Omental fat pad (tissue), 4 donors: ENCODE results near the gene ULBP2. TPM values are rescaled to one million over a fixed set of nuclear protein-coding genes. Genes with fewer than 3 reads are reported as not detected.
"Not testable (repeated sequence)": the region's sequence is repeated elsewhere in the genome, so short reads cannot be mapped to it uniquely, and the experiment has no call there.

Experiments
- ATAC-seq: fragments of 150-250 bp; one replicate; pipeline ENCODE4 v1.9.1; 2016; ENCODE audit warnings: mild to moderate bottlenecking, moderate library complexity; ENCODE audit not compliant: low FRiP score
- DNase-seq: peaks from one replicate; pipeline ENCODE4 v3.0.0-alpha.2; 2019; ENCODE audit warnings: low spot score
- total RNA-seq, 4 donors: library from RNA; depleted of rRNA; stranded (reverse); fragments of >200 nt; gene quantifications; one replicate each; pipeline ENCODE4 v1.1.0, GENCODE V29; 2016
- TF ChIP-seq, protein P1 (sequence below), 3 donors: fragments of 450-650 bp; IDR thresholded peaks; one replicate each; pipeline ENCODE4 v1.5.1; 2016 to 2017; ENCODE audit warnings: antibody characterized with exemption in 3 of 3, mild to moderate bottlenecking in 3 of 3, moderate library complexity in 2 of 3

Gene ULBP2
- total RNA-seq, 4 donors from 2014 or later: 1.1 to 2.5 (median 1.2) TPM; not detected in 1

GRCh38 chr6:149925253-149925973 is 16.4 kb upstream of the ULBP2 start:
- ATAC-seq (peak; percentile 11), DNase-seq (no peak)
- TF ChIP-seq, protein P1, sequence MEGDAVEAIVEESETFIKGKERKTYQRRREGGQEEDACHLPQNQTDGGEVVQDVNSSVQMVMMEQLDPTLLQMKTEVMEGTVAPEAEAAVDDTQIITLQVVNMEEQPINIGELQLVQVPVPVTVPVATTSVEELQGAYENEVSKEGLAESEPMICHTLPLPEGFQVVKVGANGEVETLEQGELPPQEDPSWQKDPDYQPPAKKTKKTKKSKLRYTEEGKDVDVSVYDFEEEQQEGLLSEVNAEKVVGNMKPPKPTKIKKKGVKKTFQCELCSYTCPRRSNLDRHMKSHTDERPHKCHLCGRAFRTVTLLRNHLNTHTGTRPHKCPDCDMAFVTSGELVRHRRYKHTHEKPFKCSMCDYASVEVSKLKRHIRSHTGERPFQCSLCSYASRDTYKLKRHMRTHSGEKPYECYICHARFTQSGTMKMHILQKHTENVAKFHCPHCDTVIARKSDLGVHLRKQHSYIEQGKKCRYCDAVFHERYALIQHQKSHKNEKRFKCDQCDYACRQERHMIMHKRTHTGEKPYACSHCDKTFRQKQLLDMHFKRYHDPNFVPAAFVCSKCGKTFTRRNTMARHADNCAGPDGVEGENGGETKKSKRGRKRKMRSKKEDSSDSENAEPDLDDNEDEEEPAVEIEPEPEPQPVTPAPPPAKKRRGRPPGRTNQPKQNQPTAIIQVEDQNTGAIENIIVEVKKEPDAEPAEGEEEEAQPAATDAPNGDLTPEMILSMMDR (IDR thresholded peaks at IDR 0.05): no peak

- ATAC-seq (peak; percentile 90), DNase-seq (peak; percentile 92)
- TF ChIP-seq, protein P1 (IDR thresholded peaks at IDR 0.05): peak in 2 of 3 donors; percentile 75 to 95
Observed at GRCh38 chr6:149925974-149926777, 15.6 kb upstream of the ULBP2 start.

DNA sequence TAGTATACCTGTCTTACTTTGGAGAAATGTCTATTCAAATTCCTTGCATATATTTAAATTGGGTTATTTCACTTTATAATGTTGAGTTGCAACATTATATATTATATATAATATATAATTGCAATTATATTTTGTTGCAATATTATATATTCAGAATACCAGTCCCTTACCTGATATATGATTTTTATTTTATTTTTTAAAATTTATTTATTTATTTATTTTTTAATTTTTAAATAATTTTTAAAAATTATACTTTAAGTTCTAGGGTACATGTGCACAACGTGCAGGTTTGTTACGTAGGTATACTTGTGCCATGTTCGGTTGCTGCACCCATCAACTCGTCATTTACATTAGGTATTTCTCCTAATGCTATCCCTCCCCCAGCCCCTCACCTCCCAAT is 14.8 kb upstream of the ULBP2 start:
- DNase-seq, ATAC-seq: not testable (repeated sequence)

GRCh38 chr6:149929422-149929821 is 12.4 kb upstream of the ULBP2 start:
- TF ChIP-seq, protein P1 (IDR thresholded peaks at IDR 0.05): no peak
- DNase-seq: no peak
- no peak for ATAC-seq

DNA sequence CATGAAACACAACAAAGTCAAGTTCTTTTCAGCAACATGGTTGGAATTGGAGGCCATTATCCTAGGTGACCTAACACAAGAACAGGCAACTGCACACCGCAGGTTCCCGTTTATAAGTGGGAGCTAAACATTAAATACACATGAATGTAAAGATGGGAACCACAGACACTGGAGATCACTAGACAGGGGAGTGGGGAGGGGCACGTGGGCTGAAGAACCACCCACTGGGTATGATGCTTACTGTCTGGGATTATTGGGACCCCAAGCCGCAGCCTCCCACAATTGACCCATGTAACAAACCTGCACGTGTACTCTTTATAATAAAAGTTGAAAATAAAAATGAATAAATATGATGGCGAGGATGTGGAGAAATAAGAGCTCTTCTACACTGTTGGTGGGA is 10.3 kb upstream of the ULBP2 start:
- TF ChIP-seq, protein P1 (IDR thresholded peaks at IDR 0.05): no peak
- DNase-seq: no peak
- no peak for ATAC-seq

- ATAC-seq: no peak
- TF ChIP-seq, protein P1 (IDR thresholded peaks at IDR 0.05): no peak
- DNase-seq: no peak
Observed at GRCh38 chr6:149933036-149933435, 8.8 kb upstream of the ULBP2 start.

DNA sequence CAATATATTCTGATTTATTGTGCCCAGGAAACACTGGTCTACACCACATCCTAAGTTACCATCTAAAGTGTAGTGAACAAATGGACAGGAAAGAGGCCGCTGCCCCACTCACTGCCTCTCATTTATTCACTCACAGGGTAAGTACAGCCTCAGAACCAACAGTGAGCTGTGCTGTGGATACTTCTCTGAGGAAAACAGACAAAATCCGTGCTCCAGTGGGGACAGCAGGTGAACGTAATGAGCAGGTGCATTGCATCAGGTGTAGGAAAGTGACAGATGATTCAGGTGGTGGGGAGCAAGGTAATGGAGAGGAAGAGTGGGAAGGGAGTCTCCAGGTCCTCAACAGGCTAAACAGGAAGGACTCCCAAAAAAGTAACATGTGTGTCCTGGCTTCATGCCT is 8.4 kb upstream of the ULBP2 start:
- DNase-seq: no peak
- TF ChIP-seq, protein P1 (IDR thresholded peaks at IDR 0.05): no peak
- no peak for ATAC-seq
